Prostate gland (tissue), 2 donors: ENCODE data around the gene TGIF2.

Source experiments
- CTCF ChIP-seq, 4 experiments: fragments of 200-600 bp in 2 of 4; fragments of 450-650 bp in 2 of 4; sonication (generic) in 2 of 4; IDR thresholded peaks; 1 replicate in 3 of 4; 2 replicates in 1 of 4; pipeline ENCODE4 v1.5.1; 2016 to 2019; ENCODE audit warnings: antibody characterized with exemption in 4 of 4, mild to moderate bottlenecking in 2 of 4, moderate library complexity in 2 of 4
- POLR2A ChIP-seq: fragments of 450-650 bp; IDR thresholded peaks from one replicate; pipeline ENCODE4 v1.6.1; 2016; ENCODE audit warnings: antibody characterized with exemption, mild to moderate bottlenecking

GRCh38 chr20:36605399-36606157 lies 32.2 kb downstream of the TGIF2 start, which contains the start of gene RAB5IF:
- TF ChIP-seq POLR2A = peak; percentile 79
- peak; percentile 78 to 100 (median 97) for TF ChIP-seq CTCF (IDR thresholded peaks at IDR 0.05)
